Measurements from ENCODE around the gene ZNF574.

DNA sequence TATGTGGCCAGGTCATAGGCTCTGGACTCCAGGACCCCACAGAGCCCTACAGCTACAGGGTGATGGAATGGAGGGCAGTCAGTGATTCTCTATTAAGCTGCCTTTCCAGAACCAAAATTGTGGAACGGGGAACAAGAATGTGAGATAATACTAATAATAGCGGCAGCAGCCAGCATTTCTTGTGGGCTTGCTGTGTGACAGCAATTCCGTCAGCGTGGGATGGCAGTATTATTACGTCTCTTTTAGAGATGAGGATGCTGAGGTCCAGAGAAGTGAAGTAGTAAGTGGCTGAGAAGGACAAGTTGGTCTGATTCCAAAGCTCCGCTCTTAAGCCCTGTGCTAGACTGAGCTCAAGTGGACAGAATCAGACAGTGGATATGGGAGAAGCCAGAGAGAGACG lies 30.4 kb upstream of the ZNF574 start:
- TF ChIP-seq TCF4 (CRISPR knock-in tag; IDR thresholded peaks at IDR 0.05; ENCODE audit: borderline replicate concordance) (no peak), RARB (CRISPR knock-in tag; IDR thresholded peaks at IDR 0.05) (no peak), GLIS3 (CRISPR knock-in tag; IDR thresholded peaks at IDR 0.05) (no peak), ZNF565 (CRISPR knock-in tag; conservative IDR thresholded peaks at IDR 0.05; ENCODE audit: low read depth) (no peak), SNAI2 (CRISPR knock-in tag; IDR thresholded peaks at IDR 0.05) (no peak), ESRRG (CRISPR knock-in tag; IDR thresholded peaks at IDR 0.05) (no peak), ZFP30 (CRISPR knock-in tag; IDR thresholded peaks at IDR 0.05) (no peak), ZFP3 (CRISPR knock-in tag; IDR thresholded peaks at IDR 0.05) (no peak), PPARA (CRISPR knock-in tag; IDR thresholded peaks at IDR 0.05; ENCODE audit: borderline replicate concordance) (no peak)
- TF ChIP-seq, protein P1, sequence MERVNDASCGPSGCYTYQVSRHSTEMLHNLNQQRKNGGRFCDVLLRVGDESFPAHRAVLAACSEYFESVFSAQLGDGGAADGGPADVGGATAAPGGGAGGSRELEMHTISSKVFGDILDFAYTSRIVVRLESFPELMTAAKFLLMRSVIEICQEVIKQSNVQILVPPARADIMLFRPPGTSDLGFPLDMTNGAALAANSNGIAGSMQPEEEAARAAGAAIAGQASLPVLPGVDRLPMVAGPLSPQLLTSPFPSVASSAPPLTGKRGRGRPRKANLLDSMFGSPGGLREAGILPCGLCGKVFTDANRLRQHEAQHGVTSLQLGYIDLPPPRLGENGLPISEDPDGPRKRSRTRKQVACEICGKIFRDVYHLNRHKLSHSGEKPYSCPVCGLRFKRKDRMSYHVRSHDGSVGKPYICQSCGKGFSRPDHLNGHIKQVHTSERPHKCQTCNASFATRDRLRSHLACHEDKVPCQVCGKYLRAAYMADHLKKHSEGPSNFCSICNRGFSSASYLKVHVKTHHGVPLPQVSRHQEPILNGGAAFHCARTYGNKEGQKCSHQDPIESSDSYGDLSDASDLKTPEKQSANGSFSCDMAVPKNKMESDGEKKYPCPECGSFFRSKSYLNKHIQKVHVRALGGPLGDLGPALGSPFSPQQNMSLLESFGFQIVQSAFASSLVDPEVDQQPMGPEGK (CRISPR knock-in tag; IDR thresholded peaks at IDR 0.05; ENCODE audit: borderline replicate concordance): no peak
- TF ChIP-seq, protein P2, sequence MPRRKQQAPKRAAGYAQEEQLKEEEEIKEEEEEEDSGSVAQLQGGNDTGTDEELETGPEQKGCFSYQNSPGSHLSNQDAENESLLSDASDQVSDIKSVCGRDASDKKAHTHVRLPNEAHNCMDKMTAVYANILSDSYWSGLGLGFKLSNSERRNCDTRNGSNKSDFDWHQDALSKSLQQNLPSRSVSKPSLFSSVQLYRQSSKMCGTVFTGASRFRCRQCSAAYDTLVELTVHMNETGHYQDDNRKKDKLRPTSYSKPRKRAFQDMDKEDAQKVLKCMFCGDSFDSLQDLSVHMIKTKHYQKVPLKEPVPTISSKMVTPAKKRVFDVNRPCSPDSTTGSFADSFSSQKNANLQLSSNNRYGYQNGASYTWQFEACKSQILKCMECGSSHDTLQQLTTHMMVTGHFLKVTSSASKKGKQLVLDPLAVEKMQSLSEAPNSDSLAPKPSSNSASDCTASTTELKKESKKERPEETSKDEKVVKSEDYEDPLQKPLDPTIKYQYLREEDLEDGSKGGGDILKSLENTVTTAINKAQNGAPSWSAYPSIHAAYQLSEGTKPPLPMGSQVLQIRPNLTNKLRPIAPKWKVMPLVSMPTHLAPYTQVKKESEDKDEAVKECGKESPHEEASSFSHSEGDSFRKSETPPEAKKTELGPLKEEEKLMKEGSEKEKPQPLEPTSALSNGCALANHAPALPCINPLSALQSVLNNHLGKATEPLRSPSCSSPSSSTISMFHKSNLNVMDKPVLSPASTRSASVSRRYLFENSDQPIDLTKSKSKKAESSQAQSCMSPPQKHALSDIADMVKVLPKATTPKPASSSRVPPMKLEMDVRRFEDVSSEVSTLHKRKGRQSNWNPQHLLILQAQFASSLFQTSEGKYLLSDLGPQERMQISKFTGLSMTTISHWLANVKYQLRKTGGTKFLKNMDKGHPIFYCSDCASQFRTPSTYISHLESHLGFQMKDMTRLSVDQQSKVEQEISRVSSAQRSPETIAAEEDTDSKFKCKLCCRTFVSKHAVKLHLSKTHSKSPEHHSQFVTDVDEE (CRISPR knock-in tag; IDR thresholded peaks at IDR 0.05): no peak

Data from SK-N-SH treated with all-trans-retinoic acid at 6 μM for 48 hours (cell line).